GM10248 (cell line): ENCODE data around the gene CD226.
"Not testable (repeated sequence)": the region's sequence is repeated elsewhere in the genome, so short reads cannot be mapped to it uniquely, and the experiment has no call there.

Experiments used
- CTCF ChIA-PET: fragments of 300-600 bp; sonication (Branson Sonifier 250); formaldehyde crosslinking; extraction: SDS; loops from one replicate; lab custom pipeline; 2021; ENCODE audit warnings: antibody characterized with exemption; lab: Yijun Ruan, JAX
- POLR2A ChIA-PET: fragments of 350-650 bp; sonication (Branson Sonifier 250); formaldehyde crosslinking; extraction: SDS; loops from one replicate; lab custom pipeline; 2020; ENCODE audit warnings: antibody characterized with exemption; lab: Yijun Ruan, JAX
- DNase-seq: peaks from one replicate; pipeline ENCODE4 v3.0.0; 2012; ENCODE audit errors: extremely low spot score
- CTCF ChIP-seq: IDR thresholded peaks from 2 replicates; pipeline ENCODE4 v1.5.1; 2012; ENCODE audit warnings: mild to moderate bottlenecking, low read depth; ENCODE audit errors: extremely low read depth, missing control alignments, control extremely low read depth

The CD226 gene

GRCh38 chr18:69839497-69839896, 108.2 kb downstream of the CD226 start:
- POLR2A ChIA-PET, result no interaction called here
- CTCF ChIA-PET, result interaction anchor here (3.4 to 4.5 kb wide), 3 partner anchors 10 to 12 kb away, joined by 11 to 36 read pairs (median 20); no protein-coding TSS in a partner anchor
- no peak for DNase-seq
- no peak for TF ChIP-seq CTCF

- POLR2A ChIA-PET, result no interaction called here
- DNase-seq, result no peak
- no peak for TF ChIP-seq CTCF
- CTCF ChIA-PET, result interaction anchor here (0.7 to 4.5 kb wide), 4 partner anchors 10 to 16 kb away, joined by 3 to 36 read pairs (median 12); no protein-coding TSS in a partner anchor
Measured at GRCh38 chr18:69838620-69839411, 108.9 kb downstream of the CD226 start.

- TF ChIP-seq CTCF, result no peak
- POLR2A ChIA-PET, result no interaction called here
- no peak for DNase-seq
- CTCF ChIA-PET, result interaction anchor here (0.7 to 4.5 kb wide), 4 partner anchors 10 to 17 kb away, joined by 3 to 36 read pairs (median 12); no protein-coding TSS in a partner anchor
Measured at GRCh38 chr18:69838003-69838402, 109.7 kb downstream of the CD226 start.

- POLR2A ChIA-PET, result interaction anchor here (0.6 kb wide), 1 partner anchor 15 kb away, joined by 4 read pairs; no protein-coding TSS in a partner anchor
- DNase-seq, CTCF ChIA-PET: not testable (repeated sequence)
Measured at GRCh38 chr18:69834980-69835379, 112.7 kb downstream of the CD226 start.

GRCh38 chr18:69830189-69830588, 117.5 kb downstream of the CD226 start:
- ChIA-PET POLR2A (no interaction called here), CTCF (interaction anchor here (6.0 kb wide), 1 partner anchor 9 kb away, joined by 36 read pairs; no protein-coding TSS in a partner anchor)
- no peak for TF ChIP-seq CTCF
- no peak for DNase-seq

GRCh38 chr18:69820538-69820937, 127.1 kb downstream of the CD226 start:
- ChIA-PET POLR2A (no interaction called here), CTCF (interaction anchor here (1.2 kb wide), 1 partner anchor 10 kb away, joined by 3 read pairs; no protein-coding TSS in a partner anchor)
- TF ChIP-seq CTCF, result no peak
- no peak for DNase-seq

GRCh38 chr18:69819460-69819859, 128.2 kb downstream of the CD226 start:
- POLR2A ChIA-PET, result no interaction called here

More at GRCh38 chr18:69819460-69819859, 128.2 kb downstream of the CD226 start:
- no peak for TF ChIP-seq CTCF
- CTCF ChIA-PET, result no interaction called here
- no peak for DNase-seq
